ENCODE measurements around the gene NKX6-2. TPM values are rescaled to one million over a fixed set of nuclear protein-coding genes. Genes with fewer than 3 reads are reported as not detected.

NKX6-2 gene
- total RNA-seq, 6 experiments from 2014 or later = not detected

GRCh38 chr10:132808383-132809231 lies 22.7 kb upstream of the NKX6-2 start:
- Mint-ChIP-seq H3K4me3 (no peak overlapping the region), H3K27ac (no peak overlapping the region), H3K27me3 (ENCODE audit: insufficient read depth) (peaks cover 20% of the 10 kb centered on the region), H3K4me1 (ENCODE audit: low read depth) (no peaks in the 10 kb centered on the region), H3K9me3 (no peaks in the 10 kb centered on the region), H3K36me3 (ENCODE audit: low read depth) (no peaks in the 10 kb centered on the region)
- no peak for DNase-seq
- no peak for TF ChIP-seq CTCF (IDR thresholded peaks at IDR 0.05)

- DNase-seq = no peak
- TF ChIP-seq CTCF (IDR thresholded peaks at IDR 0.05) = no peak
- H3K27ac Mint-ChIP-seq = no peak overlapping the region
- H3K27me3 Mint-ChIP-seq (ENCODE audit: insufficient read depth) = peaks cover 20% of the 10 kb centered on the region
- H3K36me3 Mint-ChIP-seq (ENCODE audit: low read depth) = no peaks in the 10 kb centered on the region
- no peaks in the 10 kb centered on the region for H3K9me3 Mint-ChIP-seq
- H3K4me1 Mint-ChIP-seq (ENCODE audit: low read depth) = no peaks in the 10 kb centered on the region
- H3K4me3 Mint-ChIP-seq = no peak overlapping the region
Observed at GRCh38 chr10:132807621-132808049, 21.7 kb upstream of the NKX6-2 start.

- H3K4me1 Mint-ChIP-seq (ENCODE audit: low read depth) = no peaks in the 10 kb centered on the region
- H3K27me3 Mint-ChIP-seq (ENCODE audit: insufficient read depth) = peaks cover 24% of the 10 kb centered on the region
- no peak for DNase-seq
- no peak overlapping the region for H3K27ac Mint-ChIP-seq
- no peaks in the 10 kb centered on the region for H3K36me3 Mint-ChIP-seq (ENCODE audit: low read depth)
- no peak for TF ChIP-seq CTCF (IDR thresholded peaks at IDR 0.05)
- peaks cover 4% of the 10 kb centered on the region; the same call in 1 of the 2 replicates for H3K9me3 Mint-ChIP-seq
- H3K4me3 Mint-ChIP-seq = no peak overlapping the region
Observed at GRCh38 chr10:132806561-132807003, 20.6 kb upstream of the NKX6-2 start.

GRCh38 chr10:132806110-132806509 lies 20.2 kb upstream of the NKX6-2 start:
- no peak for DNase-seq
- H3K27me3 Mint-ChIP-seq (ENCODE audit: insufficient read depth) = peaks cover 24% of the 10 kb centered on the region
- no peaks in the 10 kb centered on the region for H3K36me3 Mint-ChIP-seq (ENCODE audit: low read depth)
- no peak overlapping the region for H3K4me3 Mint-ChIP-seq
- H3K4me1 Mint-ChIP-seq (ENCODE audit: low read depth) = no peaks in the 10 kb centered on the region
- TF ChIP-seq CTCF (IDR thresholded peaks at IDR 0.05) = no peak
- peaks cover 4% of the 10 kb centered on the region; the same call in 1 of the 2 replicates for H3K9me3 Mint-ChIP-seq
- no peak overlapping the region for H3K27ac Mint-ChIP-seq

- no peaks in the 10 kb centered on the region for H3K36me3 Mint-ChIP-seq (ENCODE audit: low read depth)
- TF ChIP-seq CTCF (IDR thresholded peaks at IDR 0.05) = no peak
- H3K4me3 Mint-ChIP-seq = no peak overlapping the region
- peaks cover 4% of the 10 kb centered on the region; the same call in 1 of the 2 replicates for H3K9me3 Mint-ChIP-seq
- no peak overlapping the region for H3K27ac Mint-ChIP-seq
- H3K27me3 Mint-ChIP-seq (ENCODE audit: insufficient read depth) = peaks cover 24% of the 10 kb centered on the region
- H3K4me1 Mint-ChIP-seq (ENCODE audit: low read depth) = no peaks in the 10 kb centered on the region
- no peak for DNase-seq
Observed at GRCh38 chr10:132805599-132805998, 19.7 kb upstream of the NKX6-2 start.

Measured in HFFc6 (cell line).